GM12878 (cell line): Measurements from ENCODE around the gene DYSF. TPM values are rescaled to one million over a fixed set of nuclear protein-coding genes. Genes with fewer than 3 reads are reported as not detected.

Experiments
- ATAC-seq: fragments of 200-7000 bp; cut with Tn5 transposase; 3 replicates; pipeline ENCODE4 v1.9.1; 2020; ENCODE audit warnings: mild to moderate bottlenecking, moderate library complexity
- BruUV-seq: library from RNA; stranded (reverse); fragments of 400-500 nt; replicated peaks from 2 replicates; lab custom pipeline; 2021; lab: Mats Ljungman, UMichigan
- CTCF ChIA-PET: fragments of 300-600 bp; sonication (Branson Sonifier 250); formaldehyde crosslinking; extraction: SDS; loops from one replicate; lab custom pipeline; 2021; ENCODE audit warnings: inconsistent platforms; lab: Yijun Ruan, JAX
- POLR2A ChIA-PET: fragments of 350-600 bp; formaldehyde crosslinking; extraction: SDS; loops from one replicate; lab custom pipeline; 2021; ENCODE audit warnings: inconsistent platforms; lab: Charles Lee
- RAD21 ChIA-PET: fragments of 300-600 bp; sonication (Branson Sonifier 250); formaldehyde crosslinking; loops from one replicate; lab custom pipeline; 2023; ENCODE audit warnings: antibody characterized with exemption; ENCODE audit not compliant: unreplicated experiment; lab: Charles Lee
- SMC1A ChIA-PET: fragments of 300-600 bp; sonication (Branson Sonifier 250); formaldehyde crosslinking; loops from one replicate; lab custom pipeline; 2023; ENCODE audit not compliant: unreplicated experiment, uncharacterized antibody; lab: Charles Lee
- DNase-seq: peaks from one replicate; pipeline ENCODE4 v3.0.0-alpha.2; 2011; ENCODE audit warnings: low read depth, low spot score
- FAIRE-seq: peaks from 3 replicates; lab custom pipeline; 2011; peaks lifted over from hg19 to GRCh38; lab: Jason Lieb, UNC
- H2AFZ ChIP-seq: 2 replicates; pipeline ENCODE4 v1.6.0; 2011; ENCODE audit warnings: low read depth, low read length, control low read depth; ENCODE audit not compliant: control insufficient read depth
- H3K27ac ChIP-seq: 2 replicates; pipeline ENCODE4 v1.5.1; 2011; ENCODE audit warnings: control low read depth; ENCODE audit not compliant: control insufficient read depth, insufficient read depth
- H3K27me3 ChIP-seq, 2 experiments: replicated peaks in 1 of 2; 2 replicates each; pipeline versions ENCODE4 v1.6.0 to v1.6.1; 2011; ENCODE audit warnings: low read length in 1 of 2; ENCODE audit not compliant: control insufficient read depth in 2 of 2, insufficient read depth in 2 of 2
- H3K36me3 ChIP-seq, 2 experiments: 2 replicates each; pipeline ENCODE4 v1.5.1; 2011; ENCODE audit warnings: low read length in 1 of 2; ENCODE audit not compliant: control insufficient read depth in 2 of 2, insufficient read depth in 2 of 2
- H3K4me1 ChIP-seq: 2 replicates; pipeline ENCODE4 v1.6.1; 2011; ENCODE audit warnings: mild to moderate bottlenecking, low read length, moderate library complexity, mixed read lengths; ENCODE audit not compliant: control insufficient read depth, insufficient read depth
- H3K4me2 ChIP-seq: 2 replicates; pipeline ENCODE4 v1.6.0; 2011; ENCODE audit warnings: control low read depth; ENCODE audit not compliant: control insufficient read depth, insufficient read depth
- H3K4me3 ChIP-seq: fragments of 200-600 bp; sonication (generic); 2 replicates; pipeline ENCODE4 v1.5.1; 2016
- H3K79me2 ChIP-seq: 2 replicates; pipeline ENCODE4 v1.6.0; 2011; ENCODE audit warnings: low read length; ENCODE audit not compliant: control insufficient read depth, insufficient read depth
- H3K9ac ChIP-seq: 2 replicates; pipeline ENCODE4 v1.8.0; 2011; ENCODE audit warnings: low read length, control low read depth, mixed read lengths; ENCODE audit not compliant: control insufficient read depth, insufficient read depth
- H3K9me3 ChIP-seq: replicated peaks from 3 replicates; pipeline ENCODE4 v1.5.1; 2011; ENCODE audit warnings: mild to moderate bottlenecking, low read length; ENCODE audit not compliant: control insufficient read depth, insufficient read depth
- H4K20me1 ChIP-seq: 2 replicates; pipeline ENCODE4 v1.6.0; 2011; ENCODE audit not compliant: control insufficient read depth, insufficient read depth
- BRCA1 ChIP-seq: IDR thresholded peaks from 2 replicates; pipeline ENCODE4 v1.6.1; 2011; ENCODE audit warnings: low read depth, low read length, improper control_type of control experiment
- CBFB ChIP-seq: IDR thresholded peaks from 2 replicates; pipeline ENCODE4 v1.6.1; 2016; ENCODE audit warnings: antibody characterized with exemption, low read depth
- ESRRA ChIP-seq: IDR thresholded peaks from 2 replicates; pipeline ENCODE4 v1.6.1; 2012; ENCODE audit warnings: mild to moderate bottlenecking, low read length, improper control_type of control experiment
- NBN ChIP-seq: fragments of 450-650 bp; IDR thresholded peaks from 2 replicates; pipeline ENCODE4 v1.6.1; 2016
- NFYA ChIP-seq: IDR thresholded peaks from 2 replicates; pipeline ENCODE4 v1.6.1; 2011; ENCODE audit warnings: low read depth, mild to moderate bottlenecking, low read length, improper control_type of control experiment, borderline replicate concordance
- PML ChIP-seq: IDR thresholded peaks from 2 replicates; pipeline ENCODE4 v1.6.1; 2012; ENCODE audit warnings: low read length, inconsistent platforms
- RAD51 ChIP-seq: fragments of 450-650 bp; IDR thresholded peaks from 2 replicates; pipeline ENCODE4 v1.6.1; 2016; ENCODE audit warnings: moderate library complexity, mild to moderate bottlenecking, inconsistent platforms
- RB1 ChIP-seq: fragments of 450-650 bp; formaldehyde crosslinking; IDR thresholded peaks from 2 replicates; pipeline ENCODE4 v1.6.1; 2017; ENCODE audit warnings: mild to moderate bottlenecking, borderline replicate concordance
- SMC3 ChIP-seq: IDR thresholded peaks from 2 replicates; pipeline ENCODE4 v1.6.1; 2011; ENCODE audit warnings: low read length, improper control_type of control experiment, borderline replicate concordance
- SUPT20H ChIP-seq: IDR thresholded peaks from 2 replicates; pipeline ENCODE4 v1.6.1; 2011; ENCODE audit warnings: low read depth, mild to moderate bottlenecking, low read length, moderate library complexity, borderline replicate concordance; ENCODE audit not compliant: control insufficient read depth
- SUZ12 ChIP-seq: fragments of 200-600 bp; sonication (generic); IDR thresholded peaks from one replicate; pipeline ENCODE4 v1.6.1; 2018; ENCODE audit warnings: antibody characterized with exemption, mild to moderate bottlenecking; ENCODE audit not compliant: unreplicated experiment
- TAF1 ChIP-seq: IDR thresholded peaks from 2 replicates; pipeline ENCODE4 v1.6.1; 2011; ENCODE audit warnings: mild to moderate bottlenecking, low read depth, low read length, borderline replicate concordance
- WGBS: methylation state at CpG from one replicate; pipeline ENCODE4 v1.1.6; 2016; ENCODE audit warnings: low lambda C conversion rate; ENCODE audit not compliant: insufficient replicate concordance, insufficient coverage; ENCODE audit errors: missing lambda C conversion rate; 5-methylcytosine and 5-hydroxymethylcytosine counted together
- in situ Hi-C: fragments of 300-500 bp; cut with MboI; formaldehyde crosslinking; loops from 9 replicates; pipeline ENCODE4 v1.14.3; 2018; ENCODE audit warnings: mixed read lengths
- intact Hi-C: fragments of 100-400 bp; cut with micrococcal nuclease; formaldehyde crosslinking; loops from one replicate; pipeline ENCODE4 v1.14.2; 2022; ENCODE audit not compliant: unreplicated experiment
- polyA plus RNA-seq, 11 experiments: library from polyadenylated mRNA; depleted of rRNA in 4 of 11; unstranded in 6 of 11; stranded (reverse) in 5 of 11; fragments of >200 nt; fragmentation: Nextera tagmentation in 4 of 11; fragmentation: Illumina TruSeq in 1 of 11; extraction: Ambion mirVana in 4 of 11; extraction: Trizol in 1 of 11; gene quantifications; 1 replicate in 1 of 11; 2 replicates in 10 of 11; pipeline versions ENCODE4 v1.2.1 to v1.2.3, GENCODE V29; 2011 to 2016; ENCODE audit warnings: inconsistent platforms in 2 of 11, missing spikeins in 2 of 11, low read depth in 1 of 11
- total RNA-seq, 4 experiments: library from RNA; depleted of rRNA in 3 of 4; stranded (reverse); fragments of >200 nt in 3 of 4; fragmentation: Illumina TruSeq in 1 of 4; extraction: Trizol in 1 of 4; gene quantifications; 2 replicates each; pipeline versions ENCODE4 v1.2.1 to v1.2.3, GENCODE V29; 2013 to 2021
- TF ChIP-seq, protein P1 (sequence below): IDR thresholded peaks from 2 replicates; pipeline ENCODE4 v1.6.1; 2012; ENCODE audit warnings: low read depth, low read length, improper control_type of control experiment
- TF ChIP-seq, protein P2 (sequence below): fragments of 450-650 bp; IDR thresholded peaks from 2 replicates; pipeline ENCODE4 v1.6.1; 2017; ENCODE audit warnings: mild to moderate bottlenecking, low read depth, inconsistent platforms; ENCODE audit not compliant: poor library complexity, severe bottlenecking
- TF ChIP-seq, protein P3 (sequence below): fragments of 450-650 bp; conservative IDR thresholded peaks from 2 replicates; pipeline ENCODE4 v1.6.1; 2017; ENCODE audit warnings: mild to moderate bottlenecking, moderate library complexity

DYSF gene
- total and polyA plus RNA-seq, 10 of the 15 experiments (the other 5 are each of a cell fraction or from before 2014, with no cell fraction given): under 0.01 to 0.15 (median 0.03) TPM; not detected in 7

DNA sequence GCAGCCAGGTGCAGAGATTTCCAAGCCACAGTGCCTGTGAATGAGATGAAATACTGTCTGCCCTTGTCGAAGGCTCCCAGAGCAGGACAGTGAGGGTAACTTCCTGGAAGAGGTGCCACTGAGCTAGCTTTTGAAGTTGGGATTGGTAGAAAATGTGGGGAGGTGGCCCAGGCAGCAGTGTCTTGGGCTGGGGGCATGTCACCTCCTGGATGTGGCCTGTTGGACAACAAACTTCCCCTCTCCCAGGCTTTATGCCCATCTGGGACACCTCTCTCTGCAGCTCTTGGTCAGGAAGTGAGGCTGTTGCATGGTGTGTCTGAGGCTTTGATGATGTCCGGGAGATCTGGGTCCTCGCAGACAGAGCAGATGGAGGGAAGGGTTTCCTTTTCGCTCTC, 151.4 kb downstream of the DYSF start:
- Histone ChIP-seq H2AFZ (no peak overlapping the region), H3K9ac (no peak overlapping the region), H3K4me3 (no peak overlapping the region), H3K27ac (no peak overlapping the region), H3K9me3 (no peaks in the 10 kb centered on the region), H3K4me2 (no peak overlapping the region), H4K20me1 (no peaks in the 10 kb centered on the region; the same call in 1 of the 2 replicates), H3K36me3 (no peaks in the 10 kb centered on the region), H3K4me1 (peaks cover 4% of the 10 kb centered on the region), H3K27me3 (peaks cover 0 to 2% of the 10 kb centered on the region in 2 experiments; a peak in 1 of 4 replicates), H3K79me2 (no peaks in the 10 kb centered on the region)
- 3% methylated on average over 4 of the region's 4 CpGs for WGBS
- no TSS peak for BruUV-seq
- DNase-seq: no peak
- intact Hi-C loops (no loop called here), in situ Hi-C loops (no loop called here)
- CTCF ChIA-PET: interaction anchor here (1.5 kb wide), 1 partner anchor 174 kb away, joined by 3 read pairs; no protein-coding TSS in a partner anchor
- RAD21 ChIA-PET: no interaction called here
- SMC1A ChIA-PET: no interaction called here
- POLR2A ChIA-PET: no interaction called here
- FAIRE-seq: no peak
- TF ChIP-seq SMC3 (no peak), PML (no peak), TAF1 (no peak), CBFB (no peak), RB1 (no peak), ESRRA (no peak), SUZ12 (no peak)
- TF ChIP-seq, protein P1, sequence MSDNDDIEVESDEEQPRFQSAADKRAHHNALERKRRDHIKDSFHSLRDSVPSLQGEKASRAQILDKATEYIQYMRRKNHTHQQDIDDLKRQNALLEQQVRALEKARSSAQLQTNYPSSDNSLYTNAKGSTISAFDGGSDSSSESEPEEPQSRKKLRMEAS: no peak
- no peak for ATAC-seq

DNA sequence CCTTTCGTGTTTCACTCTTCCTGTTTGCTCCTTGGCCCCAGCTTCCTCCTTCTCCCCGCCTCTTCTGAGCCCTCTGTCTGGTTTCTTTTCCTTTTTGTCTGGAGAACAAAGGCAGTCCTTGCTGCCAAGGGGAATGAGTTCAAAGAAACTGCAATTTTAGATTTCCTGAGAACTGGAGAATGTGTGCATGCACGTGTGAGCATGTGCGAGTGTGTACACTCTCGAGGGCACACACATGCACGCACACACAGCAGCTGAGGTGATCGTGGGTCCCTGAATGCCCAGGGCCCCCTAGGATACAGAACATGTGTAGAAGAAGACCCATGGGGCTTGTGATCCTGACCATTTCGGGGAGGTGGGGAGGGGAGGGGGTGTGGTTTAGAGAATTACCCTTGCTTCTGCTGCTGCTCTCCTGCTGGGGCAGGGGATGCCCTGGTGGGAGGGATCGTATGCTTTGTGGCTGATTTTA, 151.8 kb downstream of the DYSF start:
- H3K4me2 ChIP-seq: no peak overlapping the region
- ChIA-PET SMC1A (no interaction called here), RAD21 (no interaction called here), POLR2A (no interaction called here), CTCF (interaction anchor here (1.5 kb wide), 1 partner anchor 173 kb away, joined by 3 read pairs; no protein-coding TSS in a partner anchor)
- DNase-seq: no peak
- no peaks in the 10 kb centered on the region; the same call in none of the 2 replicates for H4K20me1 ChIP-seq
- no peak for FAIRE-seq
- intact Hi-C loops: no loop called here
- no peak overlapping the region for H3K9ac ChIP-seq
- no peak overlapping the region for H3K4me3 ChIP-seq
- no TSS peak for BruUV-seq
- ATAC-seq: no peak
- 28% methylated on average over 9 of the region's 9 CpGs for WGBS
- H3K27me3 ChIP-seq: peaks cover 0 to 2% of the 10 kb centered on the region in 2 experiments; a peak in 1 of 4 replicates
- no peaks in the 10 kb centered on the region for H3K79me2 ChIP-seq
- in situ Hi-C loops: no loop called here
- H3K27ac ChIP-seq: no peak overlapping the region
- H3K9me3 ChIP-seq: no peaks in the 10 kb centered on the region
- no peak overlapping the region for H2AFZ ChIP-seq
- no peaks in the 10 kb centered on the region for H3K36me3 ChIP-seq
- H3K4me1 ChIP-seq: peaks cover 4% of the 10 kb centered on the region
- no peak for TF ChIP-seq BRCA1
- TF ChIP-seq, protein P2, sequence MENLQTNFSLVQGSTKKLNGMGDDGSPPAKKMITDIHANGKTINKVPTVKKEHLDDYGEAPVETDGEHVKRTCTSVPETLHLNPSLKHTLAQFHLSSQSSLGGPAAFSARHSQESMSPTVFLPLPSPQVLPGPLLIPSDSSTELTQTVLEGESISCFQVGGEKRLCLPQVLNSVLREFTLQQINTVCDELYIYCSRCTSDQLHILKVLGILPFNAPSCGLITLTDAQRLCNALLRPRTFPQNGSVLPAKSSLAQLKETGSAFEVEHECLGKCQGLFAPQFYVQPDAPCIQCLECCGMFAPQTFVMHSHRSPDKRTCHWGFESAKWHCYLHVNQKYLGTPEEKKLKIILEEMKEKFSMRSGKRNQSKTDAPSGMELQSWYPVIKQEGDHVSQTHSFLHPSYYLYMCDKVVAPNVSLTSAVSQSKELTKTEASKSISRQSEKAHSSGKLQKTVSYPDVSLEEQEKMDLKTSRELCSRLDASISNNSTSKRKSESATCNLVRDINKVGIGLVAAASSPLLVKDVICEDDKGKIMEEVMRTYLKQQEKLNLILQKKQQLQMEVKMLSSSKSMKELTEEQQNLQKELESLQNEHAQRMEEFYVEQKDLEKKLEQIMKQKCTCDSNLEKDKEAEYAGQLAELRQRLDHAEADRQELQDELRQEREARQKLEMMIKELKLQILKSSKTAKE: no peak
- TF ChIP-seq NBN: no peak
- no peak for TF ChIP-seq NFYA
- no peak for TF ChIP-seq RAD51
- TF ChIP-seq, protein P3, sequence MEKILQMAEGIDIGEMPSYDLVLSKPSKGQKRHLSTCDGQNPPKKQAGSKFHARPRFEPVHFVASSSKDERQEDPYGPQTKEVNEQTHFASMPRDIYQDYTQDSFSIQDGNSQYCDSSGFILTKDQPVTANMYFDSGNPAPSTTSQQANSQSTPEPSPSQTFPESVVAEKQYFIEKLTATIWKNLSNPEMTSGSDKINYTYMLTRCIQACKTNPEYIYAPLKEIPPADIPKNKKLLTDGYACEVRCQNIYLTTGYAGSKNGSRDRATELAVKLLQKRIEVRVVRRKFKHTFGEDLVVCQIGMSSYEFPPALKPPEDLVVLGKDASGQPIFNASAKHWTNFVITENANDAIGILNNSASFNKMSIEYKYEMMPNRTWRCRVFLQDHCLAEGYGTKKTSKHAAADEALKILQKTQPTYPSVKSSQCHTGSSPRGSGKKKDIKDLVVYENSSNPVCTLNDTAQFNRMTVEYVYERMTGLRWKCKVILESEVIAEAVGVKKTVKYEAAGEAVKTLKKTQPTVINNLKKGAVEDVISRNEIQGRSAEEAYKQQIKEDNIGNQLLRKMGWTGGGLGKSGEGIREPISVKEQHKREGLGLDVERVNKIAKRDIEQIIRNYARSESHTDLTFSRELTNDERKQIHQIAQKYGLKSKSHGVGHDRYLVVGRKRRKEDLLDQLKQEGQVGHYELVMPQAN: no peak
- no peak for TF ChIP-seq SUPT20H
